GM21423 (cell line): ENCODE results near the gene HOXD10.

Experiments used
- ATAC-seq: cut with Tn5 transposase; IDR thresholded peaks from one replicate; pipeline ENCODE4 v1.9.1; 2021; ENCODE audit warnings: mild to moderate bottlenecking, moderate library complexity; ENCODE audit not compliant: unreplicated experiment

Gene HOXD10

GRCh38 chr2:176094349-176094748, 22.2 kb upstream of the HOXD10 start:
- ATAC-seq, result no peak

GRCh38 chr2:176095421-176095820, 21.2 kb upstream of the HOXD10 start:
- no peak for ATAC-seq

- ATAC-seq, result no peak
Measured at GRCh38 chr2:176096243-176096985, 20.2 kb upstream of the HOXD10 start.

DNA sequence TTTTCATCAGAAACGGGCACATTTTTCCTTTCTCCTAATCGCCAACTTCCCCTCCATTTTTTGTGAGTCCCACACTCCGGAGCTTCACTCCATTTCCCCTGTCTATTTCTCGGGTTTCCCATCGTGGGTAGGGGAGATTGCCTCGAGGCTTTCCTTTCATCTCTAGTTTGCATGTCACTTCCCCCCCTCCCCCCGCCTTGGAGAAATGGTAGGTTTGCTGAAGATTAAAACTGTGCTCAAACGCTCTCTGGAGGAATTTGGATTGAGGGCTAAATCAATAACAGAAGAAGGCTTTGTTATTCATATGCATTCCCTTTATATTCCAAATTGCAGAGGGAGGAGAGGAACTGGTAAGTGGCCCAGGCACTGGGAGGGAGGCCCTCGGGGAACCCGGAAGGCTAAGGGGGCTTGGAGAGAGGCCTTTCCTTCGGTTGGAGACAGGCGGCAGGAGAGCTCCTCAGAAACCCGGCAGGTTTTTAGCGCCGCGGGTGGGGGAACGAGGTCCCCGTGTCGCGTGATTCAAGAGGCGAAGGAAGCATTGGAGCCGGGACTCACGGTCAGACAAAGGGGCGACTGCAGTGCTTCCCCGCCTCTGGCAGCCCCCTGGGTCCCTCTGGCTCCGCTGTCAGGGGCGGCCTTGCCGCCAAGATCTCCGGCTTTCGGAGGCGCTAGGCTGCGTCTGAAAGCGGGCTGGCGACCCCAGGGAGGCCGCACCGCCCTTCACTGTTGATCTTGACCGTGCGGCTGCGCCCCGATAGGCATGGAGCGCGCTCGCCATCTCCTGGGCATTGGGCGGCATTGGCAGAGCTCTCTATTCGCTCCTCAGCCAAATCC, 19.4 kb upstream of the HOXD10 start:
- peak; percentile 80 for ATAC-seq

GRCh38 chr2:176097820-176098365, 18.7 kb upstream of the HOXD10 start:
- no peak for ATAC-seq

- ATAC-seq, result no peak
Measured at GRCh38 chr2:176098366-176099158, 18.0 kb upstream of the HOXD10 start.

DNA sequence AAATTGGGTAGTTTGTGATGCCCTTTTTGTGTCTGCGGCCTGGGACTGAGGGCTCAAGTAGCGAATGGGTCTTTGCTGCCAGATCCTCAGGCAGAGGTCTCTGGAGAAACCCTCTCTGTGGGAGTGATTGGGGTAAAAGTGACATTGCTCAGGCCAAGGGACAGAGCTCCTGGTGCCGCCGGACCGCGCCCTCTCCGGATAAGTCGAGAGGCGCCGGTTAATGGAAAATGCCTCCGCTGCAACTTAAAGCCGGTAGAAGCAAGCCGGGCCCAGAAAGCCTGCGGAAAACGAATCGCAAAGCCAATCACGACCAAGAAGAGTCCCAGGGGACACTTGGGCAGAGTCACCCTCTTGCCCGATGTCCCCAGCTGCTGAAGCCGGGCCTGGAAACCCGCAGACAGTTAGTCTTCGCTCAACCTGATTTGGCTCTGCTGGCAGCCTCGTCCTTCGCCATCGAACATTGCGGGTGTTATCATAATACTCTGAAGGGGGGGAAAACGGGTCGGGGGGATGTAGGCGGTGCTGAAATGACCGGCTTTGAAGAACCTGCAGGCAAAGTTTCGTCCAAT, 17.3 kb upstream of the HOXD10 start:
- ATAC-seq, result no peak

DNA sequence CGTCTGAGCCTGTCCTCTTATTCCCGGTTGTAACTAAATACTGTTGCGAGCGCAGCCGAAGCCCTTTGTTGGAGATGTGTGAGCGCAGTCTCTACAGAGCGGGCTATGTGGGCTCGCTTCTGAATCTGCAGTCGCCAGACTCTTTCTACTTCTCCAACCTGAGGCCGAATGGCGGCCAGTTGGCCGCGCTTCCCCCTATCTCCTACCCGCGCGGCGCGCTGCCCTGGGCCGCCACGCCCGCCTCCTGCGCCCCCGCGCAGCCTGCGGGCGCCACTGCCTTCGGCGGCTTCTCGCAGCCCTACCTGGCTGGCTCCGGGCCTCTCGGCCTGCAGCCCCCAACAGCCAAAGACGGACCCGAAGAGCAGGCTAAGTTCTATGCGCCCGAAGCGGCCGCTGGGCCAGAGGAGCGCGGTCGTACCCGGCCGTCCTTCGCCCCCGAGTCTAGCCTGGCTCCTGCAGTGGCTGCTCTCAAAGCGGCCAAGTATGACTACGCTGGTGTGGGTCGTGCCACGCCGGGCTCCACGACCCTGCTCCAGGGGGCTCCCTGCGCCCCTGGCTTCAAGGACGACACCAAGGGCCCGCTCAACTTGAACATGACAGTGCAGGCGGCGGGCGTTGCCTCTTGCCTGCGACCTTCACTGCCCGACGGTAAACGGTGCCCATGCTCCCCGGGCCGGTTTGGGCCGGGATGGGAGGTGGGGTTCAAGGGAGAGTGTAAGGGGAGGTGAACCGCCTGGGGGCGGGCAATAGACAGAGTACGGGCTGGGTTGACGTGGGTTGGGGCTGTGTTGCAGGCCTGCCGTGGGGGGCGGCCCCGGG, 16.6 kb upstream of the HOXD10 start, which contains the start of gene HOXD12:
Gene HOXD12 (plus strand): TSS at position 68 of the 819 bp plus-strand sequence. CDS start 7 bp downstream, at position 75.
- no peak for ATAC-seq

DNA sequence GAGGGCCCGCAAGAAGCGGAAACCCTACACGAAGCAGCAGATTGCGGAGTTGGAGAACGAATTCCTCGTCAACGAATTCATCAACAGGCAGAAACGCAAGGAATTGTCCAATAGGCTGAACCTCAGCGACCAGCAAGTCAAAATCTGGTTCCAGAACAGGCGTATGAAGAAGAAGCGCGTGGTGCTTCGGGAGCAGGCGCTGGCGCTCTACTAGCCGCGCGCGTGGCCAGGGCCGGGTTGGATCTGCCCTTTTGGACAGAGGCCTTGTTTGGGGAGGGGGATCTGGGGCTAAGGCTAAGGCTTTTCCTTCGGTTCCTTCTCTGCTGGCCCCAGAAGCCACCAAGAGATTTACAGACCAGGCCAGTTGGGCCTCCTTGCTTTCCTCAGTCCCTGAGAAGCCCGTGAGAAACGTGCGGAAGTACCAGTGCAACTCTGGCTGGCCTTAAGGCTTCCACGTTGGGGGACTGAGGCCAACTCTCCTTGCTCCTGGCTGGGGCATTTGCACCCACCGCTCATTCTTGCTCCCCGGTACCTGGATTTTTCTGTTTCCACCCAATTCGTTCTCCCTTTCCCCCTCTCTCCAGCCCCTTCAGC, 15.9 kb upstream of the HOXD10 start:
- ATAC-seq, result no peak

DNA sequence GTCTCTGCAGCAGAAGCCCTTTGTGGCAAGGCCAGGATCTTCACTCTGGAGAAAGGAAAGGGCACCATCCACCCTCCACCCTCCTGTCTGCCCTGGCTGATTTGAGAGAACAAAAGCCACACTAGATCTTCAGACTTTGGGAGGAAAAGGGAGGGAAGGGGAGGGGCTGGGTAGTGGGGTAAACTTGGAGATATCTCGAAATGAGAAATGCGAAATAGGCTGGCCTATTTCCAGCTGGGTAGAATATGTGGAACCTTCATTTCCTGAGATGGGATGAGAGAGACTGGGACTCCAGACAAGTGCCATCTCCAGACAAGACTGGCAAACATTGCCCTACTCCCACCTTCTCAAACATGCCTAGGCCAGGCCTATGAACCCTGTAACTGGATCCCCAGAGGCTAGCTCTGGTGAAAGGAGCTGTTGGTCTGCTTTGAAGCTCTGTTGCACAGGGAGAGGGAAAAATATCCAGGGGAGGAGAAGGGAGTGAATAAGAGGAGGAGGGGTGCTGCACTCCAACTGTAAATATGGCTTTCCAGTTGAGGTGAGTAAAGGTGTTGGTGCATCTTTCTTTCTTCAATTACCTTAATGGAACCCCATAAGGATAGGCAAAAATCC, 15.3 kb upstream of the HOXD10 start:
- no peak for ATAC-seq

GRCh38 chr2:176101842-176102241, 14.7 kb upstream of the HOXD10 start:
- ATAC-seq, result no peak

- ATAC-seq, result no peak
Measured at GRCh38 chr2:176102309-176102866, 14.2 kb upstream of the HOXD10 start.

GRCh38 chr2:176103194-176103593, 13.4 kb upstream of the HOXD10 start:
- ATAC-seq, result no peak

GRCh38 chr2:176103742-176104315, 12.7 kb upstream of the HOXD10 start:
- ATAC-seq, result no peak

- ATAC-seq, result no peak
Measured at GRCh38 chr2:176104316-176105077, 12.1 kb upstream of the HOXD10 start.

DNA sequence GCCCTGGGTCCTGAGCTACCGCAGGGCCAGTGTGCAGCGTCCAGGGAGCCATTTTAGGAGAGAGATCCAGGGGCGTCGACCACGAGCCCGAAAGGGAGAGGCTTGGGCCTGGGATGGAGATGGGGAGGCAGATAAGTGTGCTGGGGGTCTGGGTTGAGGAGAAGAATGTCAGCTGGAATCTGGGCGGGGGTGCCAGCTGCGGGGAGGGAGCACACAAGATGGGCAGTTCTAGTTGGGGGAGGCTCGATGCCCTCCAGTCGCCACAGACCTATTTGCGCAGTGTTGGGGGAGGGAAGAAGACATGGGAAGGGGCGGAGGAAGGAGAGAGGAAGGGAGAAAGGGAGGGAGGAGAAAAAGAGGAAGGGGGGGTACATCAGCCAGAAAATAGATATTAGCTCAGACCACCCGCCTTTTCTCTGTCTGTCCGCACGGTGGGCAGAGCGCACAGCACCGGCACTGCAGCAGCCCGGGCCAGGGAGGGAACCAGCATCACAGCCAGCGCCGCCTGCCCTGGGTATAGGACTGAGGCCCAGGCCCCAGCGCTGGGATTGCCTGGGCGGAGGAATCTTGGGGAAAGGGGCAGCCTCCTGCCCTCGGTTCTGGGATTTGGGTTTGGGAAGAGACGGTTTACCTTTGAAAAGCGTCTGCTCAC, 11.4 kb upstream of the HOXD10 start:
- no peak for ATAC-seq
